Colonic mucosa (tissue), 4 donors: ENCODE data around the gene MET. TPM values are rescaled to one million over a fixed set of nuclear protein-coding genes. Genes with fewer than 3 reads are reported as not detected.

Experiments used
- DNase-seq: peaks from one replicate; pipeline ENCODE4 v3.0.0-alpha.2; 2020
- H3K27ac ChIP-seq: fragments of 200-600 bp; one replicate; pipeline ENCODE4 v1.8.0; 2021
- H3K27me3 ChIP-seq: fragments of 200-600 bp; one replicate; pipeline ENCODE4 v1.8.0; 2021
- H3K36me3 ChIP-seq: fragments of 200-600 bp; one replicate; pipeline ENCODE4 v1.8.0; 2021
- H3K4me1 ChIP-seq: fragments of 200-600 bp; one replicate; pipeline ENCODE4 v1.8.0; 2021; ENCODE audit warnings: mild to moderate bottlenecking
- H3K4me3 ChIP-seq: fragments of 200-600 bp; one replicate; pipeline ENCODE4 v1.8.0; 2021
- H3K9ac ChIP-seq, 2 donors: one replicate each; pipeline ENCODE4 v1.7.0; 2013; ENCODE audit warnings: control low read depth in 2 of 2, low read depth in 2 of 2, low read length in 2 of 2
- H3K9me3 ChIP-seq: fragments of 200-600 bp; one replicate; pipeline ENCODE4 v1.8.0; 2021
- intact Hi-C: fragments of 100-400 bp; cut with DNase I; formaldehyde crosslinking; loops from one replicate; pipeline ENCODE4 v1.14.1; 2022
- total RNA-seq, 2 donors: library from RNA; stranded (reverse); fragmentation: NEBNext Ultra II Directional in 1 of 2; extraction: Animal tissue kit (Norgen Biotek cat#: 25700) in 1 of 2; gene quantifications; one replicate each; pipeline ENCODE4 v1.2.1, GENCODE V29; 2021
- TF ChIP-seq, protein P1 (sequence below): fragments of 200-600 bp; IDR thresholded peaks from one replicate; pipeline ENCODE4 v1.8.0; 2022; ENCODE audit warnings: antibody characterized with exemption, mild to moderate bottlenecking
- donor health status: healthy.
- donor health status: DM: no; HTN: no; CAD: no.
- donor health status: DM: no; HTN: no; CAD: no.

The MET gene
- total RNA-seq, 2 donors from 2014 or later = 38.3 to 45.3 TPM

DNA sequence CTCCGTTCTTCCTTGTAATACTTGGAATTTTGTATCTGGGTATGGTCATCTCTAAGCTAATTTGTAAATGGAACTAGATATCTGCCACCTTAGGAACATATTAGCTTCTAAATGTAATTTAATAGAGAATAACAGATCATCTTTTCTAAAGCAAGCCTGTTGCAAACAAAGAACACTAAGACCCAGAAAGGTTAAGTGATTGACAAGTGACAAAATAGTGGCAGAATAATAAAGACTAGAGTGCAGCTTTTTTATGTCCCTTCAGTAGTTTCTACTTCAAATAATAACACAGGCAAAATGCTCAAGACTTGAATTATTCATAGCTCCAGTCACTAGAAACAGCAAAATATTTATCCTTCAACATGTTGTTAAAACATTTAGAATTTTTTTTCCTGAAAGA lies 91.7 kb downstream of the MET start:
- DNase-seq = no peak
- intact Hi-C loops = no loop called here
- Histone ChIP-seq H3K9me3 (no peaks in the 10 kb centered on the region), H3K9ac (no peak overlapping the region), H3K36me3 (no peaks in the 10 kb centered on the region), H3K4me1 (no peaks in the 10 kb centered on the region), H3K27me3 (no peaks in the 10 kb centered on the region), H3K4me3 (no peak overlapping the region), H3K27ac (no peak overlapping the region)
- TF ChIP-seq, protein P1, sequence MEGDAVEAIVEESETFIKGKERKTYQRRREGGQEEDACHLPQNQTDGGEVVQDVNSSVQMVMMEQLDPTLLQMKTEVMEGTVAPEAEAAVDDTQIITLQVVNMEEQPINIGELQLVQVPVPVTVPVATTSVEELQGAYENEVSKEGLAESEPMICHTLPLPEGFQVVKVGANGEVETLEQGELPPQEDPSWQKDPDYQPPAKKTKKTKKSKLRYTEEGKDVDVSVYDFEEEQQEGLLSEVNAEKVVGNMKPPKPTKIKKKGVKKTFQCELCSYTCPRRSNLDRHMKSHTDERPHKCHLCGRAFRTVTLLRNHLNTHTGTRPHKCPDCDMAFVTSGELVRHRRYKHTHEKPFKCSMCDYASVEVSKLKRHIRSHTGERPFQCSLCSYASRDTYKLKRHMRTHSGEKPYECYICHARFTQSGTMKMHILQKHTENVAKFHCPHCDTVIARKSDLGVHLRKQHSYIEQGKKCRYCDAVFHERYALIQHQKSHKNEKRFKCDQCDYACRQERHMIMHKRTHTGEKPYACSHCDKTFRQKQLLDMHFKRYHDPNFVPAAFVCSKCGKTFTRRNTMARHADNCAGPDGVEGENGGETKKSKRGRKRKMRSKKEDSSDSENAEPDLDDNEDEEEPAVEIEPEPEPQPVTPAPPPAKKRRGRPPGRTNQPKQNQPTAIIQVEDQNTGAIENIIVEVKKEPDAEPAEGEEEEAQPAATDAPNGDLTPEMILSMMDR = no peak

DNA sequence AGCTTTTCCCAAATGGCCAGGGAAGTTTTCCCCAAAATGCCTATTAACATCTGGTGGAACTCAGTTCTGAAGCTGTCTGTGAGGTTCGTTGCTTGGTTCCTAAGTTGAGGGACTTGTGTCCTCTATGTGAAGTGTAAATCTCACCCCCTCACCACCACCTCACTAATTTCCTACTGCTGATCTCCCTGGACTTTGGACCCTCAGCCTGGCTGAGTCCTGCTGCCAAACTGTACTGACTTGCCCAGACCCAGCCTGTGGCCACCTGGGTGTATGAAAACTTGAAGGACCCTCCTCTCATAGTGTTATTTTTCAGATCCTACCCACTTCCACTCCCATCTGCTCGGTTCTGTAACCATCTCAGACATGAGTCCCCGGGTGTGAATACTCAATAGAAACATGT lies 94.9 kb downstream of the MET start:
- Histone ChIP-seq H3K36me3 (no peaks in the 10 kb centered on the region), H3K9me3 (no peaks in the 10 kb centered on the region), H3K9ac (no peak overlapping the region), H3K27ac (no peak overlapping the region), H3K27me3 (no peaks in the 10 kb centered on the region), H3K4me3 (no peak overlapping the region), H3K4me1 (no peaks in the 10 kb centered on the region)
- intact Hi-C loops = no loop called here
- DNase-seq = no peak
- TF ChIP-seq, protein P1 = no peak

DNA sequence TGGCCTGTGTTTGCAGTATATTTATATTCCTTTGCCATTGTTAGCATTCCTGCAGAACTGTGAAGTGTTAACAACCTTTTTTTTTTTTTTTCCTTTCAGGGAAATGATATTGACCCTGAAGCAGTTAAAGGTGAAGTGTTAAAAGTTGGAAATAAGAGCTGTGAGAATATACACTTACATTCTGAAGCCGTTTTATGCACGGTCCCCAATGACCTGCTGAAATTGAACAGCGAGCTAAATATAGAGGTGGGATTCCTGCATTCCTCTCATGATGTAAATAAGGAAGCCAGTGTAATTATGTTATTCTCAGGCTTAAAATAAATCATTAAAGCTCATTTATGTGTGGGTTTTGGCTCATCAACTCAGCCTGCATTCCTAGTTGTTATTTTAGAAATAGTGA lies 97.5 kb downstream of the MET start:
- Histone ChIP-seq H3K36me3 (no peaks in the 10 kb centered on the region), H3K4me1 (no peaks in the 10 kb centered on the region), H3K27me3 (no peaks in the 10 kb centered on the region), H3K9ac (no peak overlapping the region), H3K4me3 (no peak overlapping the region), H3K27ac (no peak overlapping the region), H3K9me3 (no peaks in the 10 kb centered on the region)
- no peak for DNase-seq
- intact Hi-C loops = no loop called here
- TF ChIP-seq, protein P1 = no peak

DNA sequence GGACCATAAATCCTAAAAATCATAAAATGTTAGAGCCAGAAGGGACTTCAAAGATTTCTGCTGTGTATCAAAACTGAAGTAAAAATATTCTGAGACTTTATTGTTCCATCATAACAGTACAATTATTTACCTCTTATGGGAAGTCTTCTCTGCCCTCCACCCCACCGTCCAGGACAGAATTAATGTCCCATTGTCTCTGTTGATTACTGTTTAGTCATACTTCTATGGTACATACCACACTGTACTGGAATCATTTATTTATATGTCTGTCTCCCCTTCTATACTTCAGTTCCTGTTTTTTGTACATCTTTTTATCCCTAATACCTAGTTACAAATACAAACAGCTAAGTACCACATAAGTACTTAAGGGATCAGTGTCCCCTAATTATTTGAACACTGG lies 98.9 kb downstream of the MET start:
- intact Hi-C loops = no loop called here
- TF ChIP-seq, protein P1 = no peak
- Histone ChIP-seq H3K27me3 (no peaks in the 10 kb centered on the region), H3K9ac (peak overlapping the region in 1 of 2 donors; percentile 6), H3K4me1 (no peaks in the 10 kb centered on the region), H3K9me3 (no peaks in the 10 kb centered on the region), H3K36me3 (no peaks in the 10 kb centered on the region), H3K27ac (peak overlapping the region; percentile 75), H3K4me3 (no peak overlapping the region)
- no peak for DNase-seq

GRCh38 chr7:116771640-116772039 lies 99.6 kb downstream of the MET start:
- no peak overlapping the region for H3K9ac ChIP-seq
- peak; percentile 77 for DNase-seq
- no peaks in the 10 kb centered on the region for H3K36me3 ChIP-seq
- no peaks in the 10 kb centered on the region for H3K9me3 ChIP-seq
- H3K4me3 ChIP-seq = no peak overlapping the region
- intact Hi-C loops = no loop called here
- H3K27me3 ChIP-seq = no peaks in the 10 kb centered on the region
- no peaks in the 10 kb centered on the region for H3K4me1 ChIP-seq
- TF ChIP-seq, protein P1 = no peak
- peak overlapping the region; percentile 75 for H3K27ac ChIP-seq

- H3K27me3 ChIP-seq = no peaks in the 10 kb centered on the region
- peak overlapping the region; percentile 75 for H3K27ac ChIP-seq
- H3K4me3 ChIP-seq = no peak overlapping the region
- H3K4me1 ChIP-seq = no peaks in the 10 kb centered on the region
- H3K9me3 ChIP-seq = no peaks in the 10 kb centered on the region
- no peak overlapping the region for H3K9ac ChIP-seq
- H3K36me3 ChIP-seq = no peaks in the 10 kb centered on the region
- intact Hi-C loops = no loop called here
- no peak for DNase-seq
- TF ChIP-seq, protein P1 = no peak
Observed at GRCh38 chr7:116772423-116772863, 100.4 kb downstream of the MET start.
